GM12878 (cell line): Measurements from ENCODE around the gene MDGA2. TPM values are rescaled to one million over a fixed set of nuclear protein-coding genes. Genes with fewer than 3 reads are reported as not detected.
A peak's percentile ranks its signal among the peaks of the same experiment; 100 is the strongest.

Source experiments
- ATAC-seq: fragments of 200-7000 bp; cut with Tn5 transposase; 3 replicates; pipeline ENCODE4 v1.9.1; 2020; ENCODE audit warnings: mild to moderate bottlenecking, moderate library complexity
- BruUV-seq: library from RNA; stranded (reverse); fragments of 400-500 nt; replicated peaks from 2 replicates; lab custom pipeline; 2021; lab: Mats Ljungman, UMichigan
- CTCF ChIA-PET: fragments of 300-600 bp; sonication (Branson Sonifier 250); formaldehyde crosslinking; extraction: SDS; loops from one replicate; lab custom pipeline; 2021; ENCODE audit warnings: inconsistent platforms; lab: Yijun Ruan, JAX
- POLR2A ChIA-PET: fragments of 350-600 bp; formaldehyde crosslinking; extraction: SDS; loops from one replicate; lab custom pipeline; 2021; ENCODE audit warnings: inconsistent platforms; lab: Charles Lee
- RAD21 ChIA-PET: fragments of 300-600 bp; sonication (Branson Sonifier 250); formaldehyde crosslinking; loops from one replicate; lab custom pipeline; 2023; ENCODE audit warnings: antibody characterized with exemption; ENCODE audit not compliant: unreplicated experiment; lab: Charles Lee
- SMC1A ChIA-PET: fragments of 300-600 bp; sonication (Branson Sonifier 250); formaldehyde crosslinking; loops from one replicate; lab custom pipeline; 2023; ENCODE audit not compliant: unreplicated experiment, uncharacterized antibody; lab: Charles Lee
- DNase-seq: peaks from one replicate; pipeline ENCODE4 v3.0.0-alpha.2; 2011; ENCODE audit warnings: low read depth, low spot score
- FAIRE-seq: peaks from 3 replicates; lab custom pipeline; 2011; peaks lifted over from hg19 to GRCh38; lab: Jason Lieb, UNC
- H2AFZ ChIP-seq: 2 replicates; pipeline ENCODE4 v1.6.0; 2011; ENCODE audit warnings: low read depth, low read length, control low read depth; ENCODE audit not compliant: control insufficient read depth
- H3K27ac ChIP-seq: 2 replicates; pipeline ENCODE4 v1.5.1; 2011; ENCODE audit warnings: control low read depth; ENCODE audit not compliant: control insufficient read depth, insufficient read depth
- H3K27me3 ChIP-seq, 2 experiments: replicated peaks in 1 of 2; 2 replicates each; pipeline versions ENCODE4 v1.6.0 to v1.6.1; 2011; ENCODE audit warnings: low read length in 1 of 2; ENCODE audit not compliant: control insufficient read depth in 2 of 2, insufficient read depth in 2 of 2
- H3K36me3 ChIP-seq, 2 experiments: 2 replicates each; pipeline ENCODE4 v1.5.1; 2011; ENCODE audit warnings: low read length in 1 of 2; ENCODE audit not compliant: control insufficient read depth in 2 of 2, insufficient read depth in 2 of 2
- H3K4me1 ChIP-seq: 2 replicates; pipeline ENCODE4 v1.6.1; 2011; ENCODE audit warnings: mild to moderate bottlenecking, low read length, moderate library complexity, mixed read lengths; ENCODE audit not compliant: control insufficient read depth, insufficient read depth
- H3K4me2 ChIP-seq: 2 replicates; pipeline ENCODE4 v1.6.0; 2011; ENCODE audit warnings: control low read depth; ENCODE audit not compliant: control insufficient read depth, insufficient read depth
- H3K4me3 ChIP-seq: fragments of 200-600 bp; sonication (generic); 2 replicates; pipeline ENCODE4 v1.5.1; 2016
- H3K79me2 ChIP-seq: 2 replicates; pipeline ENCODE4 v1.6.0; 2011; ENCODE audit warnings: low read length; ENCODE audit not compliant: control insufficient read depth, insufficient read depth
- H3K9ac ChIP-seq: 2 replicates; pipeline ENCODE4 v1.8.0; 2011; ENCODE audit warnings: low read length, control low read depth, mixed read lengths; ENCODE audit not compliant: control insufficient read depth, insufficient read depth
- H3K9me3 ChIP-seq: replicated peaks from 3 replicates; pipeline ENCODE4 v1.5.1; 2011; ENCODE audit warnings: mild to moderate bottlenecking, low read length; ENCODE audit not compliant: control insufficient read depth, insufficient read depth
- H4K20me1 ChIP-seq: 2 replicates; pipeline ENCODE4 v1.6.0; 2011; ENCODE audit not compliant: control insufficient read depth, insufficient read depth
- BACH1 ChIP-seq: fragments of 450-650 bp; IDR thresholded peaks from 2 replicates; pipeline ENCODE4 v1.6.1; 2017; ENCODE audit warnings: mild to moderate bottlenecking, borderline replicate concordance
- CHD4 ChIP-seq: fragments of 200-600 bp; sonication (generic); IDR thresholded peaks from 2 replicates; pipeline ENCODE4 v1.6.1; 2016; ENCODE audit warnings: mild to moderate bottlenecking
- CREB1 ChIP-seq: IDR thresholded peaks from 2 replicates; pipeline ENCODE4 v1.6.1; 2012; ENCODE audit warnings: low read depth, mild to moderate bottlenecking, inconsistent platforms
- EP300 ChIP-seq, 2 experiments: fragments of 150-350 bp in 1 of 2; IDR thresholded peaks; 2 replicates each; pipeline ENCODE4 v1.6.1; 2011 to 2012; ENCODE audit warnings: low read depth in 2 of 2, low read length in 2 of 2, borderline replicate concordance in 1 of 2, improper control_type of control experiment in 1 of 2, inconsistent platforms in 1 of 2; ENCODE audit not compliant: control insufficient read depth in 1 of 2
- IRF4 ChIP-seq: IDR thresholded peaks from 2 replicates; pipeline ENCODE4 v1.6.1; 2011; ENCODE audit warnings: low read depth, low read length
- LARP7 ChIP-seq: fragments of 450-650 bp; IDR thresholded peaks from 2 replicates; pipeline ENCODE4 v1.6.1; 2017; ENCODE audit warnings: mild to moderate bottlenecking
- MEF2A ChIP-seq: IDR thresholded peaks from 2 replicates; pipeline ENCODE4 v1.6.1; 2011; ENCODE audit warnings: low read depth, mild to moderate bottlenecking, low read length, moderate library complexity; ENCODE audit not compliant: insufficient read depth
- MTA2 ChIP-seq: fragments of 450-650 bp; IDR thresholded peaks from 2 replicates; pipeline ENCODE4 v1.6.1; 2016; ENCODE audit warnings: low read depth, mild to moderate bottlenecking, moderate library complexity
- MXI1 ChIP-seq: fragments of 150-350 bp; IDR thresholded peaks from 2 replicates; pipeline ENCODE4 v1.6.1; 2011; ENCODE audit warnings: low read depth, mild to moderate bottlenecking, inconsistent platforms, low read length, improper control_type of control experiment
- NFXL1 ChIP-seq: fragments of 450-650 bp; IDR thresholded peaks from 2 replicates; pipeline ENCODE4 v1.6.1; 2017; ENCODE audit warnings: antibody characterized with exemption, mild to moderate bottlenecking, borderline replicate concordance
- NFYB ChIP-seq: IDR thresholded peaks from 2 replicates; pipeline ENCODE4 v1.6.1; 2011; ENCODE audit warnings: low read depth, mild to moderate bottlenecking, low read length, improper control_type of control experiment, moderate library complexity; ENCODE audit not compliant: insufficient read depth
- PAX5 ChIP-seq: IDR thresholded peaks from 2 replicates; pipeline ENCODE4 v1.6.1; 2011; ENCODE audit warnings: low read depth, low read length, borderline replicate concordance
- PAX8 ChIP-seq: fragments of 450-650 bp; IDR thresholded peaks from 2 replicates; pipeline ENCODE4 v1.6.1; 2017; ENCODE audit warnings: mild to moderate bottlenecking, moderate library complexity
- RUNX3 ChIP-seq: IDR thresholded peaks from 2 replicates; pipeline ENCODE4 v1.6.1; 2012; ENCODE audit warnings: low read length, inconsistent platforms
- TCF3 ChIP-seq: IDR thresholded peaks from 2 replicates; pipeline ENCODE4 v1.6.1; 2012; ENCODE audit warnings: low read depth, mild to moderate bottlenecking, low read length, borderline replicate concordance; ENCODE audit not compliant: insufficient read depth
- TCF7 ChIP-seq: IDR thresholded peaks from 2 replicates; pipeline ENCODE4 v1.6.1; 2014; ENCODE audit warnings: antibody characterized with exemption, borderline replicate concordance
- YY1 ChIP-seq: IDR thresholded peaks from 2 replicates; pipeline ENCODE4 v1.6.1; 2011; ENCODE audit warnings: low read depth, mild to moderate bottlenecking, low read length
- ZBTB33 ChIP-seq: fragments of 450-650 bp; IDR thresholded peaks from 2 replicates; pipeline ENCODE4 v1.6.1; 2017; ENCODE audit warnings: mild to moderate bottlenecking
- ZNF207 ChIP-seq: fragments of 450-650 bp; IDR thresholded peaks from 2 replicates; pipeline ENCODE4 v1.6.1; 2014; ENCODE audit warnings: antibody characterized with exemption, mild to moderate bottlenecking, borderline replicate concordance
- ZNF217 ChIP-seq: fragments of 450-650 bp; IDR thresholded peaks from 2 replicates; pipeline ENCODE4 v1.6.1; 2017; ENCODE audit warnings: antibody characterized with exemption, mild to moderate bottlenecking
- ZNF687 ChIP-seq: fragments of 450-650 bp; IDR thresholded peaks from 2 replicates; pipeline ENCODE4 v1.6.1; 2017; ENCODE audit warnings: mild to moderate bottlenecking, moderate library complexity
- ZZZ3 ChIP-seq: IDR thresholded peaks from 2 replicates; pipeline ENCODE4 v1.6.1; 2011; ENCODE audit warnings: low read depth; ENCODE audit not compliant: control insufficient read depth, insufficient read length
- WGBS: methylation state at CpG from one replicate; pipeline ENCODE4 v1.1.6; 2016; ENCODE audit warnings: low lambda C conversion rate; ENCODE audit not compliant: insufficient replicate concordance, insufficient coverage; ENCODE audit errors: missing lambda C conversion rate; 5-methylcytosine and 5-hydroxymethylcytosine counted together
- in situ Hi-C: fragments of 300-500 bp; cut with MboI; formaldehyde crosslinking; loops from 9 replicates; pipeline ENCODE4 v1.14.3; 2018; ENCODE audit warnings: mixed read lengths
- intact Hi-C: fragments of 100-400 bp; cut with micrococcal nuclease; formaldehyde crosslinking; loops from one replicate; pipeline ENCODE4 v1.14.2; 2022; ENCODE audit not compliant: unreplicated experiment
- polyA plus RNA-seq, 11 experiments: library from polyadenylated mRNA; depleted of rRNA in 4 of 11; unstranded in 6 of 11; stranded (reverse) in 5 of 11; fragments of >200 nt; fragmentation: Nextera tagmentation in 4 of 11; fragmentation: Illumina TruSeq in 1 of 11; extraction: Ambion mirVana in 4 of 11; extraction: Trizol in 1 of 11; gene quantifications; 1 replicate in 1 of 11; 2 replicates in 10 of 11; pipeline versions ENCODE4 v1.2.1 to v1.2.3, GENCODE V29; 2011 to 2016; ENCODE audit warnings: inconsistent platforms in 2 of 11, missing spikeins in 2 of 11, low read depth in 1 of 11
- total RNA-seq, 4 experiments: library from RNA; depleted of rRNA in 3 of 4; stranded (reverse); fragments of >200 nt in 3 of 4; fragmentation: Illumina TruSeq in 1 of 4; extraction: Trizol in 1 of 4; gene quantifications; 2 replicates each; pipeline versions ENCODE4 v1.2.1 to v1.2.3, GENCODE V29; 2013 to 2021

The MDGA2 gene
- total and polyA plus RNA-seq, 10 of the 15 experiments (the other 5 are each of a cell fraction or from before 2014, with no cell fraction given), result not detected

- H3K27me3 ChIP-seq, result no peaks in the 10 kb centered on the region
- H4K20me1 ChIP-seq, result no peaks in the 10 kb centered on the region
- ChIA-PET POLR2A (interaction anchor here (0.6 kb wide), 1 partner anchor 1439 kb away, joined by 3 read pairs; no protein-coding TSS in a partner anchor), CTCF (interaction anchor here (1.2 kb wide), 1 partner anchor 10 kb away, joined by 3 read pairs; no protein-coding TSS in a partner anchor), SMC1A (no interaction called here), RAD21 (no interaction called here)
- no peak overlapping the region for H3K4me2 ChIP-seq
- WGBS, result 0% methylated on average over 1 of the region's 1 CpG
- H3K4me3 ChIP-seq, result no peak overlapping the region
- no peaks in the 10 kb centered on the region for H3K9me3 ChIP-seq
- in situ Hi-C loops, result no loop called here
- no peaks in the 10 kb centered on the region for H3K79me2 ChIP-seq
- DNase-seq (no peak), ATAC-seq (peak; percentile 74), FAIRE-seq (no peak)
- H3K4me1 ChIP-seq, result no peaks in the 10 kb centered on the region
- intact Hi-C loops, result no loop called here
- no peak overlapping the region for H3K27ac ChIP-seq
- no peaks in the 10 kb centered on the region for H3K36me3 ChIP-seq
- no peak overlapping the region for H2AFZ ChIP-seq
- no peak overlapping the region for H3K9ac ChIP-seq
- no TSS peak for BruUV-seq
- TF ChIP-seq RUNX3 (peak; percentile 87), NFYB (no peak), ZNF217 (no peak), ZBTB33 (no peak), MXI1 (no peak), BACH1 (no peak), ZZZ3 (no peak), EP300 (IDR thresholded peaks at IDR 0.05; ENCODE audit: borderline replicate concordance in 1 of 2, control insufficient read depth in 1 of 2, low read depth in 2 of 2, low read length in 2 of 2) (peak in 1 of 2 experiments; percentile 42; a peak in 1 of 4 replicates), PAX5 (no peak), ZNF207 (no peak), CHD4 (no peak), MTA2 (peak; percentile 39; the same call in 1 of the 2 replicates), YY1 (no peak), LARP7 (no peak), IRF4 (0 out of 2 replicates have a peak, but pooled peaks have one; percentile 36), NFXL1 (no peak), ZNF687 (no peak), MEF2A (peak; percentile 43; the same call in 1 of the 2 replicates), TCF3 (no peak), TCF7 (peak; percentile 40; the same call in 1 of the 2 replicates), PAX8 (no peak), CREB1 (no peak)
Observed at GRCh38 chr14:46887144-46887543, 788.3 kb downstream of the MDGA2 start.
